HG03457 (cell line): Measurements from ENCODE around the gene ABCA4.

Experiments used
- ATAC-seq: cut with Tn5 transposase; IDR thresholded peaks from one replicate; pipeline ENCODE4 v1.9.1; 2021; ENCODE audit warnings: moderate number of reproducible peaks; ENCODE audit not compliant: unreplicated experiment

ABCA4 gene

DNA sequence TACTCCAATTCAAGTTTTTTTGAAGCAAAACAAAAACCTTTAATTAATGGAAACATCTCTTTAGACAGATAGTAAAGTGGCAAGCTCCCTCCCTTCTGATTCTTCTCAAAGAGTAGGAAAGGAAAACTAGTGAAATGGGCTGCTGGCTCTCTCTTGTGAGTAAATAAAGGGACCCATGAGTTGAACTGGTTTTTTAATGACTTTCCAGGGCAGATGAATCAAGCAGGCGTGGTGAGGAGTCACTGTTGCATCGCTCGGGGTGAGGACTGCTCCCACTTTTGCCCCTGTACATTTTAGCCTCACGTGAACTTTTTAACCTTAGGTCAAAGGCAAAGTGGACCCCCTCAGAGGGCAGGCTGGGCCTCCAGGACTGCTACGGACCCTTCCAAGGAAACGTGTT is 64.8 kb downstream of the ABCA4 start:
- no peak for ATAC-seq

DNA sequence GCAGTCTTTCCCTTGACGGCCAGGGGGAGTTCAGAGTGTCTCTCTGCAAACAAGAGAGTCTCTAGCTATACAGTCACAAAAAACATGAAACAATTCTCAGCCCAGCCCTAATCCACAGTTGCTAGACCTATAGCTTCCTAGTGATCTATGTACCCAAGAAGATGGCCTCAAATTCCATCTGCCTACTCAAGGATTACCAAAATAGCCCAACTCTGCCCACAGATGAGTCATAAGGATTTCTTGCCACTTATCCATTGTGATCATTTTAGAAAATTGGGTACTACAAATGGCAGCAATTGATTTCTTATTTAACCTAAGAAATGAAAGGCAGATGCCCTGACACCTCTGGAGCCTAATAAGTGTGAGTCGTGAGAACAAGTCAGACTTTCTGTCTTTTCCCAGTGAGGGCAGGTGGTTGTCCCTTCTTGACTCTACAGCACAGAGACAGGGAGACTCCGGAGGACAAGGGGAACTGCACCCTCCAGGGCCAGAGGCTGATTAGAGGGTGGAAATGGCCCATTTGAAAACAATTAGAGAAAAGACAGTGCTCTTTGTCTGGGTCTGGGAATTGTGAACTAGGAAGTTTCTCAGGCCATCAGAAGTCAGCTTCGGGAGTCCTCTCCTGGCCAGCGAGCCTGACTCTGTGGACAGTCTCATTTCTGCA is 65.4 kb downstream of the ABCA4 start:
- no peak for ATAC-seq

DNA sequence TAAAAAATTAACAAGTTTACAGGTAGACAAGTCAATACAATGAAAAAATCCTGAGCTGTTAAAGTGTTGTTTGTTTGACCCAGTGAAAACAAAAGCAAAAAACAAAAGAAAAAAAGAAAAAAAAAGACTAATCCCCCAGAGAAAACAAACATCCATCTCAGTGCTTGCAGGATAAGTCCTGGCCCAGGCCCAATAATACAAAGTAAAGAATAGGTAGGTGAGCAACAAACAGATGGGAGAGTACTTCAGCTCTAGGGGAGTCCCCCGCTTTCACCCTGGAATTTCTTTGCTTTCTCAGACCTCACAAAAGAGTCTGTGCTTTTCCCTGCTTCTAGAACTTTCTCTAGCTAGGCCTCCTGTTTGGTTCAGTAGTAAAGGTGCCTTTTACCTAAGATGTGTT is 70.3 kb downstream of the ABCA4 start:
- no peak for ATAC-seq

DNA sequence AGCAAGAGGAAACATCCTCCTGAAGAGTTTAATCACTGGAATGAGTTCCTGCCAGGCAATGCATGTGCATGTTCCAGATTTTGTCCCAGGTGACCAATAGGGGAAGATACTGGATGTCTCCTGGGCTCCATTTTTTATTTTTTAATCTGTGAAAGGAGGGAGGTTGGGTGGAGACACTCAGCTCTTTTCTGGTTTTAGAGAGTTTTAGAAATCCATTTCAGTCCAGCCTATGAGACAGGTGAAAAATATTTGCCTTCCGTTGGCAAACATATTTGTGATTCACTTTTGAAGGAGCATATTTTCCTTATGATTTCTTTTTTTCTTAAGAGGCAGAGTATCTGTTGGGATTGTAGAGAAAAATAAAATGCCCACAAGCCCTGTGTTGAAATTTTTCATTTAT is 70.7 kb downstream of the ABCA4 start:
- no peak for ATAC-seq

DNA sequence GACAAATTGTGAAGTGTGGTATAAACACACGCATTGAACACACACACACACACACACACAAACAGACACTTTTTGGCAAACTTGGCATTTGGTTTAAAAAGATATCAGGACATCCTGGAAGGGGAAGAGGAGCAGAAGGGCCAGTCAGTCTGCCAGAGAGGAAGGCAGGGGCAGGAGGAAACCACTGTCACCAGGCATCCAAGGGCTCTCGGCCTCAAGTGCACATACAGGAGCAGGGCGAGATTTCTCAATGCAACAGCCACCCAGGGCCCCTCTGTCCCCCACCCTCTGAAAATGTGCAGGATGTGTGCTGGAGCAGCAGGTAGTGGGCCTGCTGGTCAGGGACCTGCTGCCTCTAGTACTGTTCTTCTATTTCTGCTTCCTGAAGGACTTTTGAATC is 71.2 kb downstream of the ABCA4 start:
- ATAC-seq = no peak

DNA sequence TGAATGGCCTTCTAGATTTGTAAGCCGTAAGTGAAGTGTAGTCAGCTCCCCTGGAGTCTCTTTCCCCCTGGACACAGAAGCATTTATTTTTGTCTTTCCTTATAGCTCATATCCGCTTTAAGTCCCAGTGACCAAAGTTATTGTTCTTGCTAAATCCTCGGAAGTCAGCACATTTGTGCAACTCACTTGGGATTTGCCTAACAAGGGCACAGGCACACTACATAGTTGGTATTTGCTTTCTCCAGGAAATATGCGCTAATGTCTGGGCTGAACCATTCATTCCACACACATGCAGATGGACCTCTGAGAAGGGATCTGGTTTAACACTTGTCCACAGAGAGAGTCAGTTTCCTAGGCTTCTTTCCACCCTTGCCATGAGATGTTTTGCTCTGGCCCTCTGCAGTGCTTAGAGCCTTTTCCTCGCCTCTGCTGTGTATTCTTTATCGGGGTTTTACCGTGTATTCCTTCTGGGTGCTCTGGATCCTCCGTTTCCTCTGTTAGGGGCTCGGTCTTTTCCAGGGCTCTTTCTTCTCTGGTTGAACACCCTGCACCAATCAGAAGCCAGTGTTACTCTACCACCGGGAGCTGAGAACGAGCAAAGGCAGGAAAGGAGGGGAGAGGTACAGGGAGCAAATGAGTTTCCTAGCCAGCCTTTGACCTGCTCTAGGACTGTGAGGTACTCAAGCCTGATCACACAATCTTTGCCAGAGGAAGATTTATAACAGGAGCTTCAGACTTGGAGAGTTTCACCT is 72.4 kb downstream of the ABCA4 start:
- no peak for ATAC-seq

DNA sequence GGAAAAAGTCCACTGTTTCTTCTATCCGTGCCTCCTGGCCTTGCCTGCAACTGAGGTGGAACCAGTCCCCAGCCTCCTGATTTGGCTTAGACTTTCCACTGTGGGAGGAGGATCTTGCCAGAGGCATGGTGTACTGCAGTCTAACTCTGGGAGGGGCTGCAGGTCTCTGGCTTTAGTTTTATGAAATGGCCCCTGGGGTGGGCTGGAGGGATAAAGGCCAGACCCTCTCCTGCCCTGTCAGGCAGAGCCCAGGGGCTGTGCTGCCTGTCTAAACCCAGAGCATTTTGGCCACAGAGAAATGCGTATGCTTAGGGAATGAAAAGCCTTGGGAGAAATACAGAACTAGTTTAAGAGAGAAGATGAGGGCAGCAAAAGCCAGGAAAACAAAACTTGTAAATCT is 73.0 kb downstream of the ABCA4 start:
- no peak for ATAC-seq

DNA sequence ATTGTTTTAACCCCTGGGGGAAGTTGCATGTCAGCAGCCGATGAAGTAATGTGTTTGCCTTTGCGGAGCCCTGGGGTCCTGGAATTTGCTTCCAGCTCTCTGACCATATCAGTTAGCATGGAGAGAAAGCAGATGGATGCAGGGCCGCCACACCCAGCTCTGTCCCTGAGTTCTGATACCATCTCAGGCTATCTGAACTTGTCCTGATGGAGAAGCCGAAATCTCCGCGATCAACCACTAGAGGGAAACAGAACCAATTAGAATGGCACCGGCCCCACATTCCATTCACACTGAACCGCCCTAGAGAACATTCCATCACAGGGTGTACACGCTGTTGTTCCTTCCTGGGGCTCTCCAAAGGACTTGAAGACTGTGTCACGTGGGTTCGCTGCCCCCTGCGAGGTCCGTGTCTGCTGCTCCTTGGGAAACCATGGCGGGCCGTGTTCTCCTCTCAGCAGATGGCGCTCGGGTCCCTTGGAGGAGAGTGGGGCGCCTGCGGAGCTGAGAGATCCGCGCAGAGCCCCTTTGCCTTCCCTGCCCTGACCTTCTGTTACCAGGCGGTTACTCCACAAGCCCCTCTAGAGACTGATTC is 75.4 kb downstream of the ABCA4 start:
- ATAC-seq = no peak

DNA sequence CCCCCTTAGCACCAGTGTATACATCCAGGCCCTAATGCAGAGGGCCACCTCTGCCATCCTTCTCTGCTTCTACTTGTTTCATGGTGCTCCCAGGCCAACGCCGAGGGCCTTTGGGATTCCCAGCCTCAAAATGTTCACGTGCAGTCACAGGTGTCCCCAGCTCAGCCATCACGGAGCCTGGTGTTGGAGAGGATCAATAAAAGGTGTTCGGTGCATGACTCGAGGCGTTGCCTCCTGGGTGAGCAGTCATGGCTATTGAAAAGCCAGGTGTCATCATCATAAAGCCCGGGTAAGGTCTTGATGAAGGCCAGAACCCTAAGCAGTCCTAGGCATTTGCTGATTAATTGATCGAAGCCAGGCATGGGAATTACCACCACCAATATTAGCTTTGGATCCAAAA is 76.1 kb downstream of the ABCA4 start:
- no peak for ATAC-seq

DNA sequence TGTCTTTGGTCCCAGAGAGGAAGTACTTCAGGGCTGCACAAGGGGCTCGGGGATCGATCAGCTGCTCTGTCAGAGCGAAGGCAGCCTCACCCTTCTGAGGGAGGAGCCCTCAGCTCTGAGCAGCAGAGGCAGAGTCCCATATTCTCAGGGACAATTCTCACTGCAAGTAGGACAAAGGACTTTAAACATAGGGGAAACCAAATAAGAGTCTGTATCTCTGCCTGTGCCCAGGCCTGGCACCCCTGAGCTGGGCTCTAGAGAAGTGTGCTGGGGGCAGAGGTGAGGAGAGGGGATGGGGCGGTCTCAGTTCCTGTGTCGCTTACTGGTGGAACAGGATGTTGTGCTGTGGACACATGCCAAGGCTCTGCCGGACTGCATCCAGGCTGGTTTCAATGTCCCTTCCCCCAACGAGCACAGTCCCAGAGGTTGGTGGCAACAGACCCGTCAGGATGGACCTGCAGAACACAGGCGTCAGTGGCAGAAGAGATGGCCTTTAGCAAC is 76.6 kb downstream of the ABCA4 start:
- ATAC-seq = no peak

DNA sequence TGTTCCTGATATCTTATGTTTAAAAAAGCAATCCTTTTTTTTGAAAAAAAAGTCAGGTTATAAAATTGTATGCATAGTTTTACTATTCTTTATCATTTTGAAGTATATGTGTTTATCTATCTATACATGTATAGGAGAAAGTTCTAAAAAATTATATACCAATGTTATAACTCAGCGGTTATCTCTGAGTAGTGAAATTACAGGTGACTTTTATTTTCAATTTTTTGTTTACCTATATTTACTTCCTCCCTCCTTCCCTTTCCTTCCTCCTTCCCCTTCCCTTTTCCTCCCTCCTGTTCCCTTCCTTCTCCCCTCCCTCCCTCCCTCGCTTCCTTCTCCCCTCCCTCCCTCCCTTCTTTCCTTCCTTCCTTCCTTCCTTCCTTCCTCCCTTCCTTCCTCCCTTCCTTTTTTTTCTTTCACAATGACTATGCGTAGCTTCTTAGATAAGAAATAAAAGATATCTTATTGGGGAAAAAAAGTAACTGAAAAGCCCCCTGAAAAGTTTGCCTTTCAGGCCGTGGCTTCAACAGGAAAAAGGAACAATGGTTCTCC is 77.1 kb downstream of the ABCA4 start:
- no peak for ATAC-seq

DNA sequence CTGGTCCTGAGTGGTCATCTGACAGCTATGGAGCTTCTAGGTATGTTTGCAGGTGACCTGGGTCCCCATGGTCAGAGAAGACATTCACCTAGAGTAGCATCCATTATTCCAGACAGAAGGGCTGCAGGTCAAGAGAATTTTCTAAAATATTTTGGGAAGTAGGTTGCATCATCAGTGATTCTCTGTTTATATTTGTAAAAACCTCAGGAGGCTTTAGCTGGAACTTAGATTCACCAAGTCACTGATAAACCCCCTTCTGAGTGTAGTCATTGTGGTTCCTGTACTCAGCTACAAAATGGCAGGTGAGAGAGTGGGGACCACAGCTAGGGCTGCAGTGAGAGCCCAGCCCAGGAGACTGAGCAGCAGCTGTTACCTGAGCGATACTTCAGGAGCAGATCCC is 78.6 kb downstream of the ABCA4 start:
- ATAC-seq = no peak

DNA sequence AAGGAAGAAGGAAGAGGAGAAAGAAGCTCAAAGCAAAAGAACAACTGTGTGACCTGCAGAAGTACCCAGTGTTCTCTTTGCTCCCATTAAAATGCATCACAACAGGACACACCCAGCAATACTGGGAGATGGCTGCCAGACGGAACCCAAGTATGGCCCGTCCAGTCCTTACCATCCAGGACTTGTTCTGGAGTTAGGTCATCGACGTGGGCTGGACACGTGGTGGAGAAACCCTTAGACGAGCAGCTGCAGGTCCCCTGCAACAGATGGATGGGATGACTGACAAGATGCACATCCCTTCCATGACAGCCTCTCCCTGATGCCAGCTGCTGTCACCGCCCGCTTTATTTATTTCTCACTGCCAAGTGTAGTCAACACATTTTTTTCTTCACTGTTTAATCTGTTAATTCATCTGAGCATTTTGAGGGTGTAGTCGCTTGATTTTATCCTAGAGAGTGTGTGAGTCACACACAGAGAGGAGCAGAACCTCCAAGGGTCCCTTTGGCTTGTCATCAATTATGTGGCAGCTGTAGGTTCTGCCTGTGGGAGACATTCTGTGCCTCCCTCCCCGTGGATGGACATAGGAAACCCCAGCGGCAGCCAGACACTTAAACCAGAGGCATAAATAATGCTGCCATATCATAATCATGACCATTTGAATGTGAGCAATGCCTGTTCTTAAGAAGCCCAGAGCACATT is 80.9 kb downstream of the ABCA4 start:
- no peak for ATAC-seq

DNA sequence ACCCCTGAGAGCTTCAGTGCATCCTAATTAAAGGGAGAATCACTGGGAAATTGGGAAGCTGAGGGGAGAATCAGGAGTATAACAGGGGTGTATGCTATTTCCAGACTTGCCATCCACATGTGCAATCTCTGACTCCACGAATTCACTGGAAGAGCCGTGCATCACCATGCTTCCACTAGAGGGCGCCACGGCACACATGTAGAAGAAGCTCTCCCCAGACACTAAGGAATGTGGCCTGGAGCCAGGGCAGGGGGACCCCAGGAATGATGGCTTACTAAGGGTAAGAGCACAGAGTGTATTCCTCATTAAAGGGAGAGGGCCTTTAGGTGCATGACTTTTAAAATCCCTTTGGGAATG is 81.5 kb downstream of the ABCA4 start:
- ATAC-seq = no peak

DNA sequence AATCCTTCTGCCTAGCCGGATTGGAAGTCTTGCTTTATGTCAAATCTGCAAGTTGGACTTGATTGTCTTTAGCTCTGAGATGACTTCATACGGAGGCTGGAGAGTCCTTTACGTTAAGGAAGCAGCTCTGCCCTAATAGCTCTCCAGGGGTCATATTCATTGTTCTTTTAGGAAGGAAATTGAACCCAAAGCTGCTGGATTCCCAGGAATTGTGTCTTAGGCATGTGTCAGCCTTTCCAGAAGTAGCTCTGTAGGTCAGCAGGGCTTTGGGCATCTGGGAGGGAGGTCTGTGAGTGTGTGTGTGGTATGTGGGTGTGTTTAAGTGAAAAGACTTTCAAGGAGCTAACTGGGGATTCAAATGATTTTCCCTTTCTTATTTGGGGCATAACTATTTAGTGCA is 82.4 kb downstream of the ABCA4 start:
- ATAC-seq = no peak

DNA sequence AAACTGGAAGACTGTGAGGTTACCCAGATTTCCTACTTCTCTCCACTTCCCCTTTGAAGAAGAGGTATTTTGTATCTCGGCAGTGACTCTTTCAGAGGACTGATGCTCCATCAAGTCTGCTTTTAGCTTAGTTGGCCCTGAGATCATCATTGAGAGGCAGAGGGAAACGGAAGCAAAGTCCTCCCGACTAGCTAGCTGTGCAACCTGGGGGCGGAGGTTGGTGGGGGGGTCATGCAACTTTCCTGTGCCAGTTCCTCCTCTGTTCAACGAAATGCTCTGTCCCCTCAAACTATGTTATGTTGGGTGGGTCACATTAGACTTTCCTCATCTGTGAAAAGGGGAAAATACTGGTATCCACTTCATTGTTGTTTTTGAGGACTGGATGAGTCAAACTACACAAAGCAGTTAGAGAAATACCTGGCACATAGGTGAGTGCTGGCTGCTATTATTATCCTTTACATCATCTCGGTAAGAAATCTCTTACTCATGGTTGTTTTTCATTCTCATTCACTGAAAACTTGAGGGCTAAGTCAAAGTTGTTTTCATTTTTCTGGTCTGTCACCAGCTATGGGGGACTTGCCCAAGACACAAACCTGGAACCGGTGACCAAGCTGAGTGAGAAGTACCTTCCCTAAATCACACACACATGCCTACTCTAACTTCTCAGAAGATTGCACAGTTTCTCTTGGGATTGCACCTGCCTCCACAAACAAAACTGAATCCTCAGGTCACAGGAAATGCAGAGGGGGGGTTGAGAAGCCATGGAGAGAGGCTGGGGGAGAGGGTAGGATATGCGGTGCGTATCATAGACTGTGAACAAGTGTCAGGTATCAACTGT is 83.3 kb downstream of the ABCA4 start:
- no peak for ATAC-seq

DNA sequence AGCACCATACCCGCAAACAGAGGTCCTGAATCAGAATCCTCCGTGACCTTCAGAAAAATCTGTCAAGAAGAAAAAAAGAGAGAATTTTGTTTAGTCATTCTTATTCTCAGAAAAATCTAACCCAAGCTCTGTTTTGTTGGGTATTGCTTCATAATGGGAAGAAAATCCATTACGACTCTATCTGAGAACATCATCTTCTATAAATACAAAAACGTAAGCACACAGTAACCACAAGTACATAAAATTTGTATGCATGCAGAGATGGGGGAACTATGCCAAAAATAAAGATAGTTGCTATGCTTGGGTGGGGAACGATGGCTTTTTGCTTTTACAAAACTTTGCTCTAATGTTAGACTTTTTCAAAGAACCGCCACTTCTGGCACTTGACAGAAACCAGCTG is 84.2 kb downstream of the ABCA4 start:
- ATAC-seq = no peak

DNA sequence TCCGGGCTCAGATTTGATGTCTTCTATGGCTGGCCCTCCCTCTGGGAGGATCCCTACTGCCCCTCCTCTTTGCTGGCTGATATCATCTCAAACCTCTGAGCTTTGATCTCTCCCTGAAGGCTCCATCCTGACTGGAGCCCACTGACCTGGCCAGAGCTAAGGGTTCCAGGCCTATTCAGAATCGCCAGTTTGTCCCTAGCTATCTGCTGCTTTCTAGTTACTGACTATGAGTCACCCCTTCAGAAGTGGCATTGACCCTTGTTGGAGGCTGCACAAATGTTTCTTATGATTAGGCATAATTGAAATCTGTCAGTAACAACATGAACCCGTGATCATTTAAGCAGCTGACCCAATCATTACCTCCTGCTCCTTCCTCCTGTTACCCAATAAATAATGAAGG is 87.1 kb downstream of the ABCA4 start:
- ATAC-seq = no peak

DNA sequence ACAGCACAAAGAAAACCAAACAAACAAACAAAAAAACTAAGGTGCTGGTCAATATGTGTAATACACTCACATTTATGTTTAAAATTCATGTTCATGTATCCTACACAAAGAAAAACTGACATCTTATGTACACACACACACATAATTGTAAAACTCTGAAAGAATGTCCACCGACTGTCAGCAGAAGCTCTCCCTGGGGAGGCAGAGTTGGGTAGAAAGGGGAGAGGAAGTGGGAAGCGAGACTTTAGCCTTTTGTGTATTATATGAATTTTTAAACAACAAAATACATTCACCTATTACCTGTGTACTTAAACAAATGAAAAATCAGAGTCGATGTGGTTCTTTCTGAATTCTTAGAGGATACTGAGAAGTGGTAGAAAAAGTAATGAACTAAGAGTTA is 88.3 kb downstream of the ABCA4 start:
- ATAC-seq = no peak

DNA sequence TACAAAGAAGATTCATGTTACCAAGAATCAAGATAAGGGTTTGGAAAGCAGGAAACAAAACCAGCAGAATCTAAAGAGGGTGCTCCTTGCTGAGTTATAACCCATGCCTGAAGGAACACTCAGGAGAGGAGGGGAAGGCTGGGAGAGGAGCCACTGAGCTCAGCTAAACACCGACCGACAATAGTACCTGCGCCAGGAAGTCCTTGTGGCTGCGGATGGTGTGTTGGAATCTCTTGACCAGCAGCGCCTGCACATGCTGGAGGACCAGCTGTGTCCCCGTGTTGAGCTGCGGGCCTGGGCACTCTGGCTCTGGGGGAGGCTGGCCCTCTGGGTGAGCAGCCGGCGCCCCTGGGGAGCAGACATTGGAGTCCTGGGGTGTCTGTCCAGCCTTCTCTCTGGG is 89.4 kb downstream of the ABCA4 start:
- ATAC-seq = no peak

DNA sequence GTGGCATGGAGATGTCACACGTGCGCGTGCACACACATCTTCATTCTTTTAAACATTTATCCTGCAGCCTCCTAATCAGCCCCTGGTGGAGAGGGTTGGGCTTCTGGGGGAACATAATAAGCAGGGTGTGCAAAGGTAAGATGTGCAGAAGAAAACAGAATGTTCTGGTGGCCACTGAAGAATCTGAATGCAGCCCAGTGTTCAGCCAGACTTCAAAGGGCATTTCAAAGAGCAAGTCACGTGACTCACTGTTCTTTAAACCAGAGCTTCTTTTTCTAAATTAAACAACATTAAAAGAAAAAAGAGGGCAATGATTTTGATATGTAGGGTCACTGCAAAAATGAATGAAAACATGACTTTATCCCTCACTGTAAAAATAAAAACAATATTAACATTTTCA is 89.8 kb downstream of the ABCA4 start:
- ATAC-seq = no peak
